Measurements from ENCODE around the gene SRPK2.
"Not testable (repeated sequence)": the region's sequence is repeated elsewhere in the genome, so short reads cannot be mapped to it uniquely, and the experiment has no call there.

Gene SRPK2

GRCh38 chr7:105362685-105363084 lies 26.0 kb downstream of the SRPK2 start:
- H3K4me3 Mint-ChIP-seq; H3K27me3 Mint-ChIP-seq; intact Hi-C loops (cut with micrococcal nuclease); H3K27ac Mint-ChIP-seq; H3K9me3 Mint-ChIP-seq; H3K36me3 Mint-ChIP-seq (ENCODE audit: low read depth): not testable (repeated sequence)
- peaks cover 32% of the 10 kb centered on the region for H3K4me1 Mint-ChIP-seq (ENCODE audit: low read depth)

- H3K4me3 Mint-ChIP-seq; H3K27ac Mint-ChIP-seq; intact Hi-C loops (cut with micrococcal nuclease); H3K27me3 Mint-ChIP-seq; H3K9me3 Mint-ChIP-seq; H3K36me3 Mint-ChIP-seq (ENCODE audit: low read depth): not testable (repeated sequence)
- peaks cover 36% of the 10 kb centered on the region for H3K4me1 Mint-ChIP-seq (ENCODE audit: low read depth)
Measured at GRCh38 chr7:105361995-105362394, 26.7 kb downstream of the SRPK2 start.

DNA sequence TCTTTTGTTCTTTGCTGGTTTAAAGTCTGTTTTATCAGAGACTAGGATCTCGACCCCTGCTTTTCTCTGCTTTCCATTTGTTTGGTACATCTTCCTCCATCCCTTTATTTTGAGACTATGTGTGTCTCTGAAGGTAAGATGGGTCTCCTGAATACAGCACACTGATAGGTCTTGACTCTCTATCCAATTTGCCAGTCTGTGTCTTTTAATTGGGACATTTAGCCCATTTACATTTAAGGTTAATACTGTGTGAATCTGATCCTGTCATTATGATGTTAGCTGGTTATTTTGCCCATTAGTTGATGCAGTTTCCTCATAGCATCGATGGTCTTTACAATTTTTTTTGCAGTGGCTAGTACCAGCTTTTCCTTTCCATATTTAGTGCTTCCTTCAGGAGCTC lies 28.6 kb downstream of the SRPK2 start:
- H3K27me3 Mint-ChIP-seq; H3K4me3 Mint-ChIP-seq; H3K36me3 Mint-ChIP-seq (ENCODE audit: low read depth); intact Hi-C loops (cut with micrococcal nuclease); H3K9me3 Mint-ChIP-seq; H3K27ac Mint-ChIP-seq: not testable (repeated sequence)
- H3K4me1 Mint-ChIP-seq (ENCODE audit: low read depth): peaks cover 32% of the 10 kb centered on the region

DNA sequence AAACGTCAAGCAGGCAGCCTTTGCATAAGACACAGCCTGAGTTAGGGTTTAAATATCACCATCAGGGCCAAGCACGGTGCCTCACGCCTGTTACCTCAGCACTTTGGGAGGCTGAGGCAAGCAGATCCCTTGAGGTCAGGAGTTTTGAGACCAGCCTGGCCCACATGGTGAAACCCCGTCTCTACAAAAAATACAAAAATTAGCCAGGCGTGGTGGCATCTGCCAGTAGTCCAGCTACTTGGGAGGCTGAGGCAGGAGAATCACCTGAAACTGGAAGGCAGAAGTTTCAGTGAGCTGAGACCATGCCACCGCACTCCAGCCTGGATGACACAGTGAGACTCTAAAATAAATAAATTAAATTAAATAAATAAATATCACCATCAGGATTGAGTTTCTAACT lies 33.0 kb downstream of the SRPK2 start:
- no peak overlapping the region for H3K27ac Mint-ChIP-seq
- peaks cover 66% of the 10 kb centered on the region for H3K4me1 Mint-ChIP-seq (ENCODE audit: low read depth)
- H3K27me3 Mint-ChIP-seq: no peaks in the 10 kb centered on the region
- intact Hi-C loops (cut with micrococcal nuclease): no loop called here
- no peaks in the 10 kb centered on the region for H3K9me3 Mint-ChIP-seq
- H3K4me3 Mint-ChIP-seq: no peak overlapping the region
- H3K36me3 Mint-ChIP-seq (ENCODE audit: low read depth): no peaks in the 10 kb centered on the region

- Mint-ChIP-seq H3K4me3 (no peak overlapping the region), H3K36me3 (ENCODE audit: low read depth) (no peaks in the 10 kb centered on the region), H3K27me3 (no peaks in the 10 kb centered on the region), H3K9me3 (no peaks in the 10 kb centered on the region), H3K27ac (peak overlapping the region; percentile 90), H3K4me1 (ENCODE audit: low read depth) (peaks cover 75% of the 10 kb centered on the region)
- intact Hi-C loops (cut with micrococcal nuclease): no loop called here
Measured at GRCh38 chr7:105354383-105354782, 34.3 kb downstream of the SRPK2 start.

DNA sequence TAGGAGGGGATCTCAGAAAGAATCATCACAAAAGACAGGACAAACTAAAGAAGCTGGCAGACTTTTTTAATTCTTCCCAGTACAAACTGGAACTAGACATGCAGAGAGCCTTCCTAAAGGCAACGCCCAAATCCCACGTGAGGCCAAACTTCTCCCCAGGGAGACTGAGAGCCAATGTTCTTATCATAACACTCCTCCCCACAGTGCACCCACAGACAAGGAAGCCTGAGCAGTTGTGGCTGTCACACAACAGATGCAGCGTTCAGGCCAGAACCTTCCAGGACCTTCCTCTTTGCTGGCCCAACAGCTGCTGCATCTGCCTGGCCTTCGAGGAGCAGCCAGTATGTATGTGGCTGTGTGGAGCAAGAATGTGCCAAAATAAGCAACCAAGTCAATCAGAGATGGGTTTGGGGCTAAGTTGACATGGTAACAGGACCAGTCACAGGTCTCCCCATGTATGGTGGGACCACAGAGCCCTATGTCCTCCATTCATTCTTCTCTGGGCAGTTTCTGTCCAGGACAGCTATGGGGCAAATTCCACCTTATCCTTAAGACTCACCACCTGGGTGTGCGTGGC lies 34.9 kb downstream of the SRPK2 start:
- H3K4me3 Mint-ChIP-seq: peak overlapping the region; percentile 18
- intact Hi-C loops (cut with micrococcal nuclease): loop anchor here (2.0 kb wide), 1 partner anchor 35 kb away; the partner anchor contains the start of gene SRPK2
- H3K36me3 Mint-ChIP-seq (ENCODE audit: low read depth): no peaks in the 10 kb centered on the region
- no peaks in the 10 kb centered on the region for H3K27me3 Mint-ChIP-seq
- peaks cover 78% of the 10 kb centered on the region for H3K4me1 Mint-ChIP-seq (ENCODE audit: low read depth)
- H3K9me3 Mint-ChIP-seq: no peaks in the 10 kb centered on the region
- H3K27ac Mint-ChIP-seq: peak overlapping the region; percentile 90

GRCh38 chr7:105352901-105353668 lies 35.6 kb downstream of the SRPK2 start:
- peak overlapping the region; percentile 90 for H3K27ac Mint-ChIP-seq

DNA sequence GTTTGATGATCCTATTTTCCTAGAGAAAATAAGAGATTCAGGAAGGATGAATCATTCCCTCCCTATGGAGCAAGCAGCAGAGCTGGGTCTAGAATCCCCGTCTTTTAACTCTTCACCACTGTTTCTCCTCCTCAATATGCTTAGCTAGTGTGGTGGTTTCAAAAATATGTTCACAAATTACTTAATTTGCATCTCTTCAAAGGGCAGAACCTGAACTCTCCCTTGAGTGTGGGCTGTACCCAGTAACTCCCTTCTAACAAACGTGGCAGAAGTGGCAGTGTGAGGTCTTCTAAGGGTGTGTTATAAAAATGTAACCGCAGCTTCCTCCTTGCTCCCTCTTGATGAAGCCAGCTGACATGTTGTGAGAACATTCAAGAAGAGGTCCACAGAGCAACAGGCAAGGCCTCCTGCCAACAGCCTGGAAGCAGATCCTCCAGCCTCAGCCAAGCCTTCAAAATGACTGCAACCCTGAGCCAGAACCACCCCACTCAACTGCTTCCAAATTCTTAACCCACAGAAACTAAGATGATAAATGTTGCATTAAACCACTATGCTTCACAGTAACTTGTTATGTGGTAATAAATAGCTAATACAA lies 36.6 kb downstream of the SRPK2 start:
- H3K27me3 Mint-ChIP-seq: no peaks in the 10 kb centered on the region
- H3K4me1 Mint-ChIP-seq (ENCODE audit: low read depth): peaks cover 67% of the 10 kb centered on the region
- H3K36me3 Mint-ChIP-seq (ENCODE audit: low read depth): no peaks in the 10 kb centered on the region
- peak overlapping the region; percentile 61 for H3K4me3 Mint-ChIP-seq
- H3K9me3 Mint-ChIP-seq: no peaks in the 10 kb centered on the region
- intact Hi-C loops (cut with micrococcal nuclease): loop anchor here (2.0 kb wide), 1 partner anchor 37 kb away; the partner anchor contains the start of gene SRPK2
- H3K27ac Mint-ChIP-seq: peak overlapping the region; percentile 90

More at GRCh38 chr7:105352901-105353668, 35.6 kb downstream of the SRPK2 start:
- H3K4me3 Mint-ChIP-seq: peak overlapping the region; percentile 18
- H3K27me3 Mint-ChIP-seq: no peaks in the 10 kb centered on the region
- no peaks in the 10 kb centered on the region for H3K36me3 Mint-ChIP-seq (ENCODE audit: low read depth)
- intact Hi-C loops (cut with micrococcal nuclease): loop anchor here (2.0 kb wide), 1 partner anchor 36 kb away; the partner anchor contains the start of gene SRPK2
- peaks cover 74% of the 10 kb centered on the region for H3K4me1 Mint-ChIP-seq (ENCODE audit: low read depth)
- H3K9me3 Mint-ChIP-seq: no peaks in the 10 kb centered on the region

- intact Hi-C loops (cut with micrococcal nuclease): no loop called here
- no peaks in the 10 kb centered on the region for H3K36me3 Mint-ChIP-seq (ENCODE audit: low read depth)
- no peaks in the 10 kb centered on the region for H3K27me3 Mint-ChIP-seq
- H3K4me1 Mint-ChIP-seq (ENCODE audit: low read depth): peaks cover 69% of the 10 kb centered on the region
- H3K4me3 Mint-ChIP-seq: no peak overlapping the region
- peak overlapping the region; percentile 90 for H3K27ac Mint-ChIP-seq
- no peaks in the 10 kb centered on the region for H3K9me3 Mint-ChIP-seq
Measured at GRCh38 chr7:105350906-105351305, 37.8 kb downstream of the SRPK2 start.

GRCh38 chr7:105348177-105348576 lies 40.5 kb downstream of the SRPK2 start:
- H3K4me1 Mint-ChIP-seq (ENCODE audit: low read depth): peaks cover 55% of the 10 kb centered on the region

DNA sequence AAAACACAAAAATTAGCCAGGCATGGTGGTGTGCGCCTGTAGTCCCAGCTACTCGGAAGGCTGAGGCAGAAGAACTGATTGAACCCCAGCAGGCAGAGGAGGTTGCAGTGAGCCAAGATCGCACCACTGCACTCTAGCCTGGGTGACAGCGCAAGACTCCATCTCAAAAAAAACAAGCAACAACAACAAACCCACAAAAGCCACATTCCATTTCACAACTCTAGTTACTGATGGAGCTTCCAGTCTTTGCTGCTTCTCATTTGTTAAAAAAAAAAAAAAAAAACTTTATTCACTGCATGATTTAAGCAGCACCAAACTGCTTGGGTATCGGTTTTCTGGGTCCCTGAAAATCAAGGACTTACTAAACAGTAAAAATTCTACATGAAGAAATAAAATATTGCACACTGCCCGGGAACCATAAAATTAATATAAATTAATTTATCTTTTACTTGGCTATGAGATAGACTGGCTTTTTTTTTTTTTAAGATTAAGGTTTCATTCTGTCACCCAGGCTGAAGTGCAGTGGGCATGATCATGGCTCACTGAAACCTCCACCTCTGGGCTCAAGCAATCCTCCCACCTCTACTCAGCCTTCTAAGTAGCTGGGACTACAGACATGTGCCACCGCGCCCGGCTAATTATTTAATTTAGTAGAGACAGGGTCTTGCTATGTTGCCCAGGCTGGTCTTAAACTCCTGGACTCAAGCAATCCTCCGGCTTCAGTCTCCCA lies 42.0 kb downstream of the SRPK2 start:
- H3K9me3 Mint-ChIP-seq: no peaks in the 10 kb centered on the region
- no peak overlapping the region for H3K4me3 Mint-ChIP-seq
- intact Hi-C loops (cut with micrococcal nuclease): loop anchor here (2.0 kb wide), 1 partner anchor 70 kb away; no protein-coding TSS in a partner anchor
- no peak overlapping the region for H3K27ac Mint-ChIP-seq
- no peaks in the 10 kb centered on the region for H3K27me3 Mint-ChIP-seq
- H3K36me3 Mint-ChIP-seq (ENCODE audit: low read depth): no peaks in the 10 kb centered on the region
- peaks cover 49% of the 10 kb centered on the region for H3K4me1 Mint-ChIP-seq (ENCODE audit: low read depth)

More at GRCh38 chr7:105348177-105348576, 40.5 kb downstream of the SRPK2 start:
- H3K36me3 Mint-ChIP-seq (ENCODE audit: low read depth); H3K27me3 Mint-ChIP-seq; H3K9me3 Mint-ChIP-seq; H3K4me3 Mint-ChIP-seq; H3K27ac Mint-ChIP-seq; intact Hi-C loops (cut with micrococcal nuclease): not testable (repeated sequence)

- H3K27ac Mint-ChIP-seq: no peak overlapping the region
- H3K9me3 Mint-ChIP-seq: no peaks in the 10 kb centered on the region
- H3K4me1 Mint-ChIP-seq (ENCODE audit: low read depth): peaks cover 43% of the 10 kb centered on the region
- no peaks in the 10 kb centered on the region for H3K36me3 Mint-ChIP-seq (ENCODE audit: low read depth)
- H3K4me3 Mint-ChIP-seq: no peak overlapping the region
- H3K27me3 Mint-ChIP-seq: no peaks in the 10 kb centered on the region
- intact Hi-C loops (cut with micrococcal nuclease): loop anchor here (2.0 kb wide), 1 partner anchor 69 kb away; no protein-coding TSS in a partner anchor
Measured at GRCh38 chr7:105346138-105346537, 42.6 kb downstream of the SRPK2 start.

DNA sequence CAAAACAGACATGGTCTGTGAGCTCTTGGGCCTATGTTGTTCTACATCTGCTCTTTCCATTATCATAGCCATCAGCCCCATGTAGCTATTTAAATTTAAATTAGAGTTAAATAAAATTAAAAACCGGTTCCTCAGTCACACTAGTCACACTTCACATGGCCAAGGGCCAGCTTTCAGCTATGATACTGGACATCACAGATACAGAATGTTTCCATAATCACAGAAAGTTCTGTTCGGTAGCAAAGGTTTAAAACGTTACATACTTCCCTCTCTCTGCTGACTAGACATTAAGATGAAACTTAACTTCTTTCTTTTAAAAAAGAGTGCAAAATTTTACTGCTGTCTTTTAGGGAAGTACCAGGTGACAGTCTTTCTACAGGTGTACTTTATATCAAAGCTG lies 43.0 kb downstream of the SRPK2 start:
- no peak overlapping the region for H3K4me3 Mint-ChIP-seq
- intact Hi-C loops (cut with micrococcal nuclease): loop anchor here (2.0 kb wide), 1 partner anchor 69 kb away; no protein-coding TSS in a partner anchor
- no peaks in the 10 kb centered on the region for H3K36me3 Mint-ChIP-seq (ENCODE audit: low read depth)
- H3K27me3 Mint-ChIP-seq: no peaks in the 10 kb centered on the region
- H3K9me3 Mint-ChIP-seq: no peaks in the 10 kb centered on the region
- H3K4me1 Mint-ChIP-seq (ENCODE audit: low read depth): peaks cover 39% of the 10 kb centered on the region
- H3K27ac Mint-ChIP-seq: no peak overlapping the region

GRCh38 chr7:105345003-105345402 lies 43.7 kb downstream of the SRPK2 start:
- H3K9me3 Mint-ChIP-seq: no peaks in the 10 kb centered on the region
- no peaks in the 10 kb centered on the region for H3K27me3 Mint-ChIP-seq
- H3K4me1 Mint-ChIP-seq (ENCODE audit: low read depth): peaks cover 38% of the 10 kb centered on the region
- no peak overlapping the region for H3K4me3 Mint-ChIP-seq
- H3K36me3 Mint-ChIP-seq (ENCODE audit: low read depth): no peaks in the 10 kb centered on the region
- peak overlapping the region; percentile 57 for H3K27ac Mint-ChIP-seq
- intact Hi-C loops (cut with micrococcal nuclease): no loop called here
